Spleen (tissue), 7 donors: ENCODE measurements around the gene CHST12.
A peak's percentile ranks its signal among the peaks of the same experiment; 100 is the strongest.

Source experiments
- CTCF ChIP-seq, 11 experiments: fragments of 200-600 bp in 7 of 11; fragments of 450-650 bp in 4 of 11; sonication (generic) in 4 of 11; IDR thresholded peaks in 8 of 11; conservative IDR thresholded peaks in 3 of 11; 1 replicate in 7 of 11; 2 replicates in 4 of 11; pipeline versions ENCODE4 v1.4.0 to v1.8.0; 2016 to 2021; ENCODE audit warnings: antibody characterized with exemption in 11 of 11, inconsistent platforms in 4 of 11, mild to moderate bottlenecking in 1 of 11
- POLR2AphosphoS5 ChIP-seq, 3 donors: sonication (generic); formaldehyde crosslinking; IDR thresholded peaks; one replicate each; pipeline ENCODE4 v1.5.1; 2017; ENCODE audit warnings: antibody characterized with exemption in 3 of 3
- donor health status: DM: no; HTN: no; CAD: no; lungs with moderate emphysema.
- donor health status: DM: no; HTN: no; CAD: no.
- donor health status: DM: no; HTN: no; CAD: no.

- TF ChIP-seq CTCF (IDR thresholded peaks at IDR 0.05 in 8 of 11, conservative IDR thresholded peaks at IDR 0.05 in 3 of 11) (peak in 3 of 11 experiments; percentile 7 to 16 (median 10)), POLR2AphosphoS5 (IDR thresholded peaks at IDR 0.05) (peak in 2 of 3 donors; percentile 5 to 23)
Observed at GRCh38 chr7:2403718-2404648, 572 bp downstream of the CHST12 start.
